Measurements from ENCODE around the gene ATP5F1A. TPM values are rescaled to one million over a fixed set of nuclear protein-coding genes. Genes with fewer than 3 reads are reported as not detected.
A peak's percentile ranks its signal among the peaks of the same experiment; 100 is the strongest.

Gene ATP5F1A
- total and polyA plus RNA-seq, 2 donors (not counting 3 experiments of a cell fraction or from before 2014, with no cell fraction given) = 405 to 585 TPM

DNA sequence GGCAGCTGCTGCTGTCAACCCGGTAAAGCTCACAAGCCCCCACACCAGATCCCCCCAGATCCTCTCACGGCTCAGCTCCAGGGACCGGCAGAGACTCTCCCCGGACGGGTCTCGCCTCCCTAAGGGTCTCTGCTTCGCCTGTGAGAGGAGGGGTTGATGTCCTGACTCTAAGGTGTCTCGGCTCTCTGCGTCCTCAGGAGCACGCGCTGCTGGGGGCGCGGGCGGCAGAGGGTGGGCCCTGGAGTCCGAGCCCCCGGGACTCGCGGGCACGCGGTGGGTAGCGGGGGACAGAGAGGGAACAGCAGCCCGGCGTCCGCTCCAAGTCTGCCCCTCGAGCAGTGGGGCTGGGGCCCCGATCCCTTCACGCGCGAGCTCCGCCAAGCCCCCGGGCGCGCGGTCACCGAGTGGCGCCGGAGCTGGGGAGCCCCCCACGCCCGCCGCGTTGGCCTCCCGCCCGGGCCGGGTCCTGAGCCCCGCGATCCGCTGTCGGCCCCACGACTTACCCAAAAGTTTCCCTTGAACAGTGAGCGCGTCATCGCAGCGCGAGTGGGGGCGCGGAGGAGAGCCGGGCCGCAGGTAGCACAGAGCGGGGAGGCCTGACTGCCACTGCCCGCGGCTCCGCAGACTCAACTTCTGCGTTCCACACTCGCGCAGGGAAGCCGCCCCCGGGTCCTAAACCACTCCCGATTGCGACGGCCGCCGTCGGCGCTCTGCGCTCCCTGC lies 26.3 kb downstream of the ATP5F1A start, which contains the start of gene PSTPIP2:
Gene PSTPIP2 (minus strand): TSS at position 608 of the 723 bp plus-strand sequence. CDS start 72 bp downstream, at position 536.
- peaks cover 9% of the 10 kb centered on the region for H3K4me1 ChIP-seq (ENCODE audit: control insufficient read depth, extremely low read depth, insufficient read depth, low read length)
- H3K27me3 ChIP-seq (ENCODE audit: control insufficient read depth in 2 of 2, insufficient read depth in 2 of 2, low read length in 2 of 2) = no peaks in the 10 kb centered on the region
- FAIRE-seq (peak; percentile 35), DNase-seq (ENCODE audit: low read depth, low spot score) (peak; percentile 37)
- peak within 1 kb of the TSS; percentile 88 for H2AFZ ChIP-seq (ENCODE audit: low read depth, low read length)
- H3K27ac ChIP-seq (ENCODE audit: insufficient read depth, low read depth, low read length) = no peak within 1 kb of the TSS
- H3K4me3 ChIP-seq (replicated peaks in 1 of 3; ENCODE audit: insufficient read depth in 1 of 3, low read depth in 1 of 3, low read length in 3 of 3) = peak within 1 kb of the TSS; percentile 51 to 56 (median 51)
- dilution Hi-C loops (cut with MboI; ENCODE audit: extremely low pct_ligation_motif_present, low sequenced_read_pairs) = no loop called here
- ChIA-PET CTCF (interaction anchor here (0.8 to 3.8 kb wide), 4 partner anchors 135 to 407 kb away, joined by 3 to 148 read pairs (median 13); no protein-coding TSS in a partner anchor), POLR2A (no interaction called here)
- TF ChIP-seq POLR2A (IDR thresholded peaks at IDR 0.05; ENCODE audit: low read depth, low read length) (no peak), EZH2 (IDR thresholded peaks at IDR 0.05; ENCODE audit: borderline replicate concordance, low read depth, low read length, severe bottlenecking) (no peak), JUN (IDR thresholded peaks at IDR 0.05; ENCODE audit: borderline replicate concordance, insufficient read depth, insufficient read length, low read depth) (no peak), FOS (IDR thresholded peaks at IDR 0.05; ENCODE audit: borderline replicate concordance, insufficient read depth, low read length) (peak; percentile 22), POLR2AphosphoS5 (IDR thresholded peaks at IDR 0.05; ENCODE audit: insufficient read depth, low read depth, low read length) (peak; percentile 50), GATA2 (IDR thresholded peaks at IDR 0.05; ENCODE audit: insufficient read depth, insufficient read length, low read depth, low read length) (no peak), MYC (IDR thresholded peaks at IDR 0.05; ENCODE audit: low read depth, low read length) (no peak)
- TF ChIP-seq, protein P1, sequence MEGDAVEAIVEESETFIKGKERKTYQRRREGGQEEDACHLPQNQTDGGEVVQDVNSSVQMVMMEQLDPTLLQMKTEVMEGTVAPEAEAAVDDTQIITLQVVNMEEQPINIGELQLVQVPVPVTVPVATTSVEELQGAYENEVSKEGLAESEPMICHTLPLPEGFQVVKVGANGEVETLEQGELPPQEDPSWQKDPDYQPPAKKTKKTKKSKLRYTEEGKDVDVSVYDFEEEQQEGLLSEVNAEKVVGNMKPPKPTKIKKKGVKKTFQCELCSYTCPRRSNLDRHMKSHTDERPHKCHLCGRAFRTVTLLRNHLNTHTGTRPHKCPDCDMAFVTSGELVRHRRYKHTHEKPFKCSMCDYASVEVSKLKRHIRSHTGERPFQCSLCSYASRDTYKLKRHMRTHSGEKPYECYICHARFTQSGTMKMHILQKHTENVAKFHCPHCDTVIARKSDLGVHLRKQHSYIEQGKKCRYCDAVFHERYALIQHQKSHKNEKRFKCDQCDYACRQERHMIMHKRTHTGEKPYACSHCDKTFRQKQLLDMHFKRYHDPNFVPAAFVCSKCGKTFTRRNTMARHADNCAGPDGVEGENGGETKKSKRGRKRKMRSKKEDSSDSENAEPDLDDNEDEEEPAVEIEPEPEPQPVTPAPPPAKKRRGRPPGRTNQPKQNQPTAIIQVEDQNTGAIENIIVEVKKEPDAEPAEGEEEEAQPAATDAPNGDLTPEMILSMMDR (IDR thresholded peaks at IDR 0.05; ENCODE audit: extremely low read depth in 1 of 2, insufficient read depth in 1 of 2, low read depth in 1 of 2, low read length in 2 of 2) = no peak
- TF ChIP-seq, protein P2, sequence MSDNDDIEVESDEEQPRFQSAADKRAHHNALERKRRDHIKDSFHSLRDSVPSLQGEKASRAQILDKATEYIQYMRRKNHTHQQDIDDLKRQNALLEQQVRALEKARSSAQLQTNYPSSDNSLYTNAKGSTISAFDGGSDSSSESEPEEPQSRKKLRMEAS (IDR thresholded peaks at IDR 0.05; ENCODE audit: insufficient read depth, insufficient read length) = no peak
- H3K79me2 ChIP-seq (ENCODE audit: control insufficient read depth, insufficient read depth, low read length) = no peaks in the 10 kb centered on the region
- H3K4me2 ChIP-seq (ENCODE audit: insufficient read depth, low read length) = peak within 1 kb of the TSS; percentile 65
- intact Hi-C loops (cut with micrococcal nuclease) = loop anchor here (2.0 to 5.0 kb wide), 2 partner anchors 97 to 150 kb away; no protein-coding TSS in a partner anchor
- no peaks in the 10 kb centered on the region for H3K9me3 ChIP-seq (replicated peaks; ENCODE audit: control insufficient read depth, insufficient read depth, low read length)
- no peaks in the 10 kb centered on the region for H3K36me3 ChIP-seq (ENCODE audit: control insufficient read depth in 2 of 2, extremely low read depth in 1 of 2, insufficient read depth in 2 of 2, low read length in 2 of 2)
- H4K20me1 ChIP-seq (replicated peaks; ENCODE audit: control insufficient read depth, extremely low read depth, insufficient read depth, low read length) = no peaks in the 10 kb centered on the region
- H3K9me1 ChIP-seq (replicated peaks; ENCODE audit: control insufficient read depth, extremely low read depth, insufficient read depth, low read length) = no peaks in the 10 kb centered on the region
- TSS peak; percentile 7 for BruUV-seq (replicated peaks)
- H3K9ac ChIP-seq (replicated peaks; ENCODE audit: extremely low read depth, insufficient read depth, low read length) = peak within 1 kb of the TSS; percentile 17
